GM06990 (cell line): ENCODE data around the gene AKAP13.

Experiments used
- DNase-seq: peaks from one replicate; pipeline ENCODE4 v3.0.0-alpha.2; 2011; ENCODE audit not compliant: insufficient read length; ENCODE audit errors: extremely low read depth
- H3K27me3 ChIP-seq: replicated peaks from 2 replicates; pipeline ENCODE4 v1.6.0; 2011; ENCODE audit warnings: low read length; ENCODE audit not compliant: control insufficient read depth, insufficient read depth
- H3K36me3 ChIP-seq: 2 replicates; pipeline ENCODE4 v1.5.1; 2011; ENCODE audit warnings: low read length; ENCODE audit not compliant: control insufficient read depth, insufficient read depth
- H3K4me3 ChIP-seq: replicated peaks from 2 replicates; pipeline ENCODE4 v1.5.1; 2011; ENCODE audit warnings: low read depth, mild to moderate bottlenecking, control low read depth, low read length
- CTCF ChIP-seq: IDR thresholded peaks from 2 replicates; pipeline ENCODE4 v1.5.1; 2011; ENCODE audit warnings: low read length, control low read depth, mild to moderate bottlenecking, inconsistent platforms; ENCODE audit not compliant: insufficient read depth, poor library complexity, severe bottlenecking

The AKAP13 gene

DNA sequence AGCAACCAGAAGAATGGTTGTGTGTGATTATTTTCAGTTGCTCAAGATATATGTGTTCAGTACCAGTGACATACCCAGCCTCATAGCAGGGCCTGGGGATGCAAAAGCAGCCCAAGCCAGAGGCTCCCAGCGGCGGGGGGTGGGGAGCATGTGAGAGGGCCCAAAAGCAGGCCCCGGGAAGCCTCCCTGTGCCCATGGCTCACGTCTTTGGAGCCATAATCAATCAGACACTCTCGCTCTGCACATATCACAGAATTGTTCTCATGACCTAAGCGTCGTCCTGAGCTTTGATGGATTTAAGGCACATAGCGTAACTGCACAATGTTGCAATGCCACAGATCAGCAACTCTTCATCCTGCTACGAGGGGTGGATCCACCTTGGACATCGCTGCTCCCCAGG is 393.6 kb downstream of the AKAP13 start:
- H3K27me3 ChIP-seq: no peaks in the 10 kb centered on the region
- no peak for TF ChIP-seq CTCF
- H3K36me3 ChIP-seq: no peaks in the 10 kb centered on the region
- no peak for DNase-seq
- H3K4me3 ChIP-seq: no peak overlapping the region

DNA sequence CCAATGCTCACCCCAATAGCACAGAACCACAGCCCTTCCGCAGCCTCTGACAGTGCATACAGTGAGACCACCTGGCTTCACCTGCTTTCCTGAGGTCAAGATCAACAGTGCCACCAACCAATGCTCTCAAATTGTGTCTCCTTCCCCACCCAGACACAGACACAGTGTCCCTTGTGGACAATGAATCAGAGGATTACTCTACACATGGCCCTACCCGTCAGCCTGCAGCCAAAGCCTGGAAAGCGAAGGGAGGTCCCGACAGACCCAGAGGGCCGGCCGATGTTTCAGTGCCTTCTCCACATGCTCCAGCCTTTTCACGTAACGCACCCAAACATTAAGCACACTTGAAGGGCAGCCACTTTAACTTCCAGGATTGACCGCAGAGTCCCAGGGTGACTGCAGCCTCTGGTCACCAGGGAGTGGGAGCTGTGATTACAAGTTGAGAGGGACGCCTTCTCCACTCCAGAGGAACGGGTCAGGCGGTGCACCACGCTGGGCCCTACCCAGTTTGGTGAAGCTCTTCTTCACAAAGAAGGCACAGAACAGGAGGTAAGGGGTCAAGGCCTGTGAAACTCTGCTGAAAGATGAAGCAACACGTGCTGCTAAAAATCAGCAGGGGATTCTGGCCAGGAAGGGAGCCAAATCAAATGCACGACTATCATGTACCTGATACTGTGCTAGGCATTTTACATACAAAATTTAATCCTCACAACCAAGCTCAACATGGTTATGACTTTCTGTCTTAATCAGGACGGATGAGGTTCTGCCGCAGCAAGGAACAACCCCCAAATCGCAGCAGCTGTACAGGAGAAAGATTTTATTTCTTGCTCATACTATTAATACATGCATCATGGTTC is 397.1 kb downstream of the AKAP13 start:
- Histone ChIP-seq H3K4me3 (no peak overlapping the region), H3K27me3 (no peaks in the 10 kb centered on the region), H3K36me3 (no peaks in the 10 kb centered on the region)
- no peak for TF ChIP-seq CTCF
- DNase-seq: no peak

DNA sequence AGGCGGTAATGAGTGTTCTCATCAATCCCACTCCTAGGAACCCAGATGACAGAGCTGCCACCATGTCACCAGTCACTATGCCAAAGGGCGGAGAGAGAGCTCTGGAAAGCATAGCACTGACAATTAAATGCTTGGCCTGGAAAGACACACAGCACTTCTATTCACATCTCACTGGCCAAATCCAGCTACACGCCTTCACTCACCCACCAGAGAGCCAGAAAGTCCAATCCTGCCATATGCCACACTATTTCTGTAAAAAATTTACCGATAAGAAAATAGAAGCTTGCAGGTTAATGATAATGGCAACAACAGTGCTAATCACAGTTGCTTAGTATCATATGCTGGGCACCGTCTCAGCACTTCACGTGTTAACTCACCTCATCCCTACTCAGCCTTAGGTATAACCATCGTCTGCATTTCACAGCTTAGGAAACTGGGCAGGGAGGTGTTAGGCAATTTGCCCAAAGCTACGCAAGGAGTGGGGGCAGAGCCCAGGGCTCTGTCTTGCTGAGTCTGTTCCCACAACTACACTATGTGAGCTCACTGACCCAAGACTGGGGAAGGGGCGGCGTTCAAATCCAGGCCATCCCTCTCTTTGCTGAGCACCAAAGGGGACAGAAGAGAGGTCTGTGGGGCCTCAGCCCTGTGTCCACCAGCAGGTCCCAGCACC is 397.8 kb downstream of the AKAP13 start:
- TF ChIP-seq CTCF: no peak
- no peak for DNase-seq

DNA sequence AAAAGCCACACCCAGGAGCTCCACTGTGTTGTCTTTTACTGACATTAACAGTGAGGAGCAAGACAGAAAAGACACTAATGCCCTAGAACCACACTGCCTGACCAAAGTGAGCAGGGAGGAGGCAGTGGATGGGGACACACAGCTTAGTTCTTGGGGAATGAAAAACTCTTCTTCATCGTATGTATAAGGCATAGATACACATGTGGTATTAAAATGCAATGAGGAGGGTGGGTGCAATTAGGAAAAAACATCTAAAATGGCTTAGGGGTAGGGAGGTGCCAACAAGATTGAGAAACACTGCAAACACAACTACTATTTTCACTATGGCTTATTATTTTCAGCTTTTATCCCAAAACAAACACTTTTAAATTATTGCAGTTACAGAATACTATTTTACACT is 398.8 kb downstream of the AKAP13 start:
- no peak overlapping the region for H3K4me3 ChIP-seq

More for the DNA sequence above, 397.8 kb downstream of the AKAP13 start:
- Histone ChIP-seq H3K4me3 (no peak overlapping the region), H3K27me3 (no peaks in the 10 kb centered on the region), H3K36me3 (no peaks in the 10 kb centered on the region)

DNA sequence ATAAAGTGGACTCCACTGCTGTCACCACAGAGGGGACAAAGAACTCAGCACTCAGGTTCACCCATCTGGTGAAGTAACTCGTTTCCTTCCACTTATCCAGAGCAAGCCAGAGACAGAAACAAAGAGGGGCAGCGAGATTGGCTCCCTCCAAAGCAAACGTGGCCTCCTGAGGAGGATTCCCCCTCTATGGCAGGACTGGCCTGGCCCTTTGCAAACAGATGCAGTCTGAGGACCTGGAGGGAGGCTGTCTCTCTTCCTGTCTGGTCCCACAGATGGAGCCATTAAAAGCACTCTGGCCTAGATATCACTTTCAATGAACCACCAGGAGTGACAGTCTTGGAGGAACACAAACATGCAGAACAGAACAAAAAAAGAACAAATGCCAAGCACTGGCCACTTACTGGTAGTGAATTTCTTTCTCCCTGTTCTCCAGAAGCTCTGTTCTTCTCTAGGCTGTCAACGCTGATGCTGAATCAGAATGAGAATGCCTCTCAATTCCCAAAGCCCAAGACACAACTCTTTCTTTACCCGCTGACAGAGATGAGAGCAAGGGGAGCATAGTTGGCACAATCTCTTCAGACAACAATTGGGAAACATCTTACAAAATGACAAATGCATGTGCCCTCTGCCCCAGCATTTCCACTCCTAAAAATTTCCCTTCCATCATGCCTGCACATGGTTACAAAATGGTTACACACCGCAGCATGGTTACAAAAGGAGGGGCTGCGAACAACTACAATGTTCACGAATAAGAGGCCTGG is 400.0 kb downstream of the AKAP13 start:
- Histone ChIP-seq H3K4me3 (no peak overlapping the region), H3K36me3 (no peaks in the 10 kb centered on the region), H3K27me3 (no peaks in the 10 kb centered on the region)
- TF ChIP-seq CTCF: no peak
- DNase-seq: no peak

More for the DNA sequence above, 398.8 kb downstream of the AKAP13 start:
- H3K36me3 ChIP-seq: no peaks in the 10 kb centered on the region
- TF ChIP-seq CTCF: no peak
- no peaks in the 10 kb centered on the region for H3K27me3 ChIP-seq
- no peak for DNase-seq
